Vagina (tissue), 2 donors: Measurements from ENCODE around the gene MACROD2. TPM values are rescaled to one million over a fixed set of nuclear protein-coding genes. Genes with fewer than 3 reads are reported as not detected.

Source experiments
- DNase-seq, 2 donors: peaks; one replicate each; pipeline ENCODE4 v3.0.0-alpha.2; 2017; ENCODE audit errors: extremely low spot score in 2 of 2
- H3K27ac ChIP-seq: fragments of 200-600 bp; sonication (generic); one replicate; pipeline ENCODE4 v1.5.1; 2019
- H3K27me3 ChIP-seq: fragments of 200-600 bp; sonication (generic); one replicate; pipeline ENCODE4 v1.5.1; 2019
- H3K36me3 ChIP-seq, 2 donors: fragments of 200-600 bp; sonication (generic); one replicate each; pipeline ENCODE4 v1.5.1; 2017 to 2019
- H3K4me1 ChIP-seq: fragments of 200-600 bp; sonication (generic); one replicate; pipeline ENCODE4 v1.5.1; 2019
- H3K4me3 ChIP-seq, 2 donors: fragments of 200-600 bp; sonication (generic); 1 replicate in 1 of 2; 2 replicates in 1 of 2; pipeline ENCODE4 v1.5.1; 2016 to 2019
- H3K9me3 ChIP-seq: fragments of 200-600 bp; sonication (generic); one replicate; pipeline ENCODE4 v1.5.1; 2019
- CTCF ChIP-seq, 3 experiments: fragments of 450-650 bp in 2 of 3; fragments of 200-600 bp in 1 of 3; sonication (generic) in 1 of 3; IDR thresholded peaks; one replicate each; pipeline ENCODE4 v1.5.1; 2017 to 2019; ENCODE audit warnings: antibody characterized with exemption in 3 of 3, mild to moderate bottlenecking in 2 of 3, moderate library complexity in 2 of 3
- POLR2A ChIP-seq, 2 donors: fragments of 450-650 bp; IDR thresholded peaks; one replicate each; pipeline ENCODE4 v1.6.1; 2017; ENCODE audit warnings: antibody characterized with exemption in 2 of 2, mild to moderate bottlenecking in 2 of 2, moderate library complexity in 2 of 2
- POLR2AphosphoS5 ChIP-seq, 2 donors: sonication (generic); formaldehyde crosslinking; IDR thresholded peaks; one replicate each; pipeline ENCODE4 v1.9.0; 2017; ENCODE audit warnings: antibody characterized with exemption in 2 of 2, mild to moderate bottlenecking in 2 of 2, low read depth in 1 of 2; ENCODE audit not compliant: insufficient read depth in 1 of 2
- intact Hi-C: fragments of 100-400 bp; cut with DNase I; formaldehyde crosslinking; loops from one replicate; pipeline ENCODE4 v1.15.1; 2023
- total RNA-seq: library from RNA; depleted of rRNA; stranded (reverse); fragments of >200 nt; gene quantifications from one replicate; pipeline ENCODE4 v1.2.3, GENCODE V29; 2016

Gene MACROD2
- total RNA-seq, 1 donor from 2014 or later: 12.5 TPM

DNA sequence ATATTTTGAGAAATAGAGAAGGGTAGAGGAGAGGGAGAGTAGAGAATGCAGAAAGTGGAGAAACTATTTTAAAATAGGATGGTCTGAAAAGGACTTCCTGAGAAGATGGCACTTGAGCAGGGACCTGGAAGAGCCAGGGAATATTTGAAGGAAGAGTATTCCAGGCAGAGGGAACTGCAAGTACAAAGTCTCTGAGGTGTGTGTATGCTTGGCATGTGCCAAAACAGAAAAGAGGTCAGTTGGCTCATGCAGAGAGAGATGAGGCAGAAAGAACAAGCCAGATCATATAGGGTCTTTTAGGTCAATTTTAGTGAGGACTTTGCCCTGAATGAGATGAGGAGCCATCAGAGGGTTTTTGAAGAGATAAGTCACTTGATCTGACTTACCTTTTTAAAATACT, 196.2 kb downstream of the MACROD2 start:
- TF ChIP-seq POLR2AphosphoS5 (IDR thresholded peaks at IDR 0.05; ENCODE audit: insufficient read depth in 1 of 2, low read depth in 1 of 2) (no peak), POLR2A (IDR thresholded peaks at IDR 0.05) (no peak), CTCF (IDR thresholded peaks at IDR 0.05) (no peak)
- no peaks in the 10 kb centered on the region for H3K9me3 ChIP-seq
- DNase-seq: no peak
- intact Hi-C loops: no loop called here
- no peak overlapping the region for H3K27ac ChIP-seq
- H3K4me3 ChIP-seq: no peak overlapping the region
- no peaks in the 10 kb centered on the region for H3K27me3 ChIP-seq
- H3K36me3 ChIP-seq: no peaks in the 10 kb centered on the region
- H3K4me1 ChIP-seq: no peaks in the 10 kb centered on the region

GRCh38 chr20:14193443-14193842, 198.1 kb downstream of the MACROD2 start:
- no peak overlapping the region for H3K27ac ChIP-seq
- no peaks in the 10 kb centered on the region for H3K9me3 ChIP-seq
- H3K27me3 ChIP-seq: no peaks in the 10 kb centered on the region
- H3K4me1 ChIP-seq: no peaks in the 10 kb centered on the region
- intact Hi-C loops: no loop called here
- no peak overlapping the region for H3K4me3 ChIP-seq
- DNase-seq: no peak
- TF ChIP-seq POLR2AphosphoS5 (IDR thresholded peaks at IDR 0.05; ENCODE audit: insufficient read depth in 1 of 2, low read depth in 1 of 2): no peak
- no peak for TF ChIP-seq POLR2A (IDR thresholded peaks at IDR 0.05)
- no peaks in the 10 kb centered on the region for H3K36me3 ChIP-seq

- Histone ChIP-seq H3K27me3 (no peaks in the 10 kb centered on the region), H3K4me1 (no peaks in the 10 kb centered on the region), H3K9me3 (no peaks in the 10 kb centered on the region), H3K27ac (no peak overlapping the region), H3K36me3 (no peaks in the 10 kb centered on the region), H3K4me3 (no peak overlapping the region)
- intact Hi-C loops: no loop called here
- DNase-seq: no peak
- TF ChIP-seq POLR2A (IDR thresholded peaks at IDR 0.05): no peak
- no peak for TF ChIP-seq POLR2AphosphoS5 (IDR thresholded peaks at IDR 0.05; ENCODE audit: insufficient read depth in 1 of 2, low read depth in 1 of 2)
- TF ChIP-seq CTCF (IDR thresholded peaks at IDR 0.05): no peak
Measured at GRCh38 chr20:14193885-14194284, 198.6 kb downstream of the MACROD2 start.

GRCh38 chr20:14197097-14197496, 201.8 kb downstream of the MACROD2 start:
- Histone ChIP-seq H3K27me3 (no peaks in the 10 kb centered on the region), H3K36me3 (no peaks in the 10 kb centered on the region), H3K4me3 (no peak overlapping the region), H3K27ac (no peak overlapping the region), H3K9me3 (no peaks in the 10 kb centered on the region), H3K4me1 (no peaks in the 10 kb centered on the region)
- intact Hi-C loops: no loop called here
- DNase-seq: no peak
- TF ChIP-seq POLR2AphosphoS5 (IDR thresholded peaks at IDR 0.05; ENCODE audit: insufficient read depth in 1 of 2, low read depth in 1 of 2) (no peak), POLR2A (IDR thresholded peaks at IDR 0.05) (no peak), CTCF (IDR thresholded peaks at IDR 0.05) (no peak)

- H3K27ac ChIP-seq: no peak overlapping the region
- intact Hi-C loops: no loop called here
- no peak for DNase-seq
- H3K27me3 ChIP-seq: no peaks in the 10 kb centered on the region
- no peaks in the 10 kb centered on the region for H3K4me1 ChIP-seq
- no peaks in the 10 kb centered on the region for H3K36me3 ChIP-seq
- no peaks in the 10 kb centered on the region for H3K9me3 ChIP-seq
- H3K4me3 ChIP-seq: no peak overlapping the region
- TF ChIP-seq POLR2A (IDR thresholded peaks at IDR 0.05): no peak
- no peak for TF ChIP-seq POLR2AphosphoS5 (IDR thresholded peaks at IDR 0.05; ENCODE audit: insufficient read depth in 1 of 2, low read depth in 1 of 2)
- no peak for TF ChIP-seq CTCF (IDR thresholded peaks at IDR 0.05)
Measured at GRCh38 chr20:14198416-14198815, 203.1 kb downstream of the MACROD2 start.
